GM12878 (cell line): ENCODE measurements around the gene SFT2D2. TPM values are rescaled to one million over a fixed set of nuclear protein-coding genes. Genes with fewer than 3 reads are reported as not detected.
A peak's percentile ranks its signal among the peaks of the same experiment; 100 is the strongest.

ENCODE experiments used
- ASH2L ChIP-seq: fragments of 300-600, 200-600 bp; sonication (generic); IDR thresholded peaks from 2 replicates; pipeline ENCODE4 v1.6.1; 2017; ENCODE audit warnings: low read depth, mild to moderate bottlenecking, borderline replicate concordance
- ATF2 ChIP-seq: IDR thresholded peaks from 2 replicates; pipeline ENCODE4 v1.6.1; 2012; ENCODE audit warnings: low read length, inconsistent platforms
- ATF3 ChIP-seq: IDR thresholded peaks from 2 replicates; pipeline ENCODE4 v1.6.1; 2011; ENCODE audit warnings: low read depth, mild to moderate bottlenecking, low read length, moderate library complexity, borderline replicate concordance; ENCODE audit errors: extremely low read depth
- CEBPZ ChIP-seq: fragments of 150-350 bp; IDR thresholded peaks from 2 replicates; pipeline ENCODE4 v1.6.1; 2016; ENCODE audit warnings: low read depth, low read length
- DPF2 ChIP-seq: fragments of 450-650 bp; IDR thresholded peaks from 2 replicates; pipeline ENCODE4 v1.6.1; 2017; ENCODE audit warnings: mild to moderate bottlenecking
- E4F1 ChIP-seq: fragments of 450-650 bp; IDR thresholded peaks from 2 replicates; pipeline ENCODE4 v1.6.1; 2018; ENCODE audit warnings: borderline replicate concordance, mild to moderate bottlenecking; ENCODE audit not compliant: partially characterized antibody
- KAT2A ChIP-seq: conservative IDR thresholded peaks from 2 replicates; pipeline ENCODE4 v1.6.1; 2011; ENCODE audit warnings: low read depth, low read length; ENCODE audit not compliant: control insufficient read depth
- MLLT1 ChIP-seq: fragments of 450-650 bp; IDR thresholded peaks from 2 replicates; pipeline ENCODE4 v1.6.1; 2016; ENCODE audit warnings: mild to moderate bottlenecking
- NR2C1 ChIP-seq: fragments of 450-650 bp; IDR thresholded peaks from 2 replicates; pipeline ENCODE4 v1.6.1; 2017; ENCODE audit warnings: antibody characterized with exemption, mild to moderate bottlenecking, moderate library complexity
- RELA ChIP-seq: fragments of 450-650 bp; IDR thresholded peaks from 2 replicates; pipeline ENCODE4 v1.8.0; 2014; ENCODE audit warnings: borderline replicate concordance; ENCODE audit not compliant: partially characterized antibody
- SP1 ChIP-seq: IDR thresholded peaks from one replicate; pipeline ENCODE4 v1.6.1; 2011; ENCODE audit warnings: low read depth, low read length
- SRF ChIP-seq, 2 experiments: IDR thresholded peaks; 2 replicates each; pipeline ENCODE4 v1.6.1; 2011; ENCODE audit warnings: low read depth in 2 of 2, low read length in 2 of 2, mild to moderate bottlenecking in 1 of 2, moderate library complexity in 1 of 2
- TCF12 ChIP-seq: IDR thresholded peaks from 2 replicates; pipeline ENCODE4 v1.6.1; 2011; ENCODE audit warnings: low read depth, mild to moderate bottlenecking, low read length
- YBX1 ChIP-seq: fragments of 450-650 bp; IDR thresholded peaks from 2 replicates; pipeline ENCODE4 v1.6.1; 2016; ENCODE audit warnings: antibody characterized with exemption
- ZNF592 ChIP-seq: fragments of 450-650 bp; IDR thresholded peaks from 2 replicates; pipeline ENCODE4 v1.6.1; 2017; ENCODE audit warnings: mild to moderate bottlenecking, moderate library complexity
- polyA plus RNA-seq, 11 experiments: library from polyadenylated mRNA; depleted of rRNA in 4 of 11; unstranded in 6 of 11; stranded (reverse) in 5 of 11; fragments of >200 nt; fragmentation: Nextera tagmentation in 4 of 11; fragmentation: Illumina TruSeq in 1 of 11; extraction: Ambion mirVana in 4 of 11; extraction: Trizol in 1 of 11; gene quantifications; 1 replicate in 1 of 11; 2 replicates in 10 of 11; pipeline versions ENCODE4 v1.2.1 to v1.2.3, GENCODE V29; 2011 to 2016; ENCODE audit warnings: inconsistent platforms in 2 of 11, missing spikeins in 2 of 11, low read depth in 1 of 11
- total RNA-seq, 4 experiments: library from RNA; depleted of rRNA in 3 of 4; stranded (reverse); fragments of >200 nt in 3 of 4; fragmentation: Illumina TruSeq in 1 of 4; extraction: Trizol in 1 of 4; gene quantifications; 2 replicates each; pipeline versions ENCODE4 v1.2.1 to v1.2.3, GENCODE V29; 2013 to 2021

Gene SFT2D2
- total and polyA plus RNA-seq, 10 of the 15 experiments (the other 5 are each of a cell fraction or from before 2014, with no cell fraction given) = 5.6 to 49.6 (median 24.9) TPM

GRCh38 chr1:168178638-168179437 is 47.0 kb upstream of the SFT2D2 start, which contains the start of gene TIPRL (continued):
- no peak for TF ChIP-seq ZNF592
- peak in 1 of 2 experiments; percentile 80; a peak in 2 of 4 replicates for TF ChIP-seq SRF (IDR thresholded peaks at IDR 0.05; ENCODE audit: low read depth in 2 of 2, low read length in 2 of 2)
- no peak for TF ChIP-seq MLLT1
- TF ChIP-seq DPF2 = peak; percentile 40; the same call in 1 of the 2 replicates
- no peak for TF ChIP-seq RELA
- no peak for TF ChIP-seq KAT2A
- peak; percentile 97 for TF ChIP-seq NR2C1
- 0 out of 2 replicates have a peak, but pooled peaks have one; percentile 24 for TF ChIP-seq TCF12
- no peak for TF ChIP-seq SP1
- no peak for TF ChIP-seq CEBPZ
- TF ChIP-seq ASH2L = no peak
- peak; percentile 40 for TF ChIP-seq E4F1
- TF ChIP-seq ATF2 = peak; percentile 93
- no peak for TF ChIP-seq YBX1
- TF ChIP-seq ATF3 = no peak
